ENCODE measurements around the gene CHRNB4. TPM values are rescaled to one million over a fixed set of nuclear protein-coding genes. Genes with fewer than 3 reads are reported as not detected.

Gene CHRNB4
- total RNA-seq, 5 donors from 2014 or later (not counting 1 experiment from before 2014, with no cell fraction given) = not detected

DNA sequence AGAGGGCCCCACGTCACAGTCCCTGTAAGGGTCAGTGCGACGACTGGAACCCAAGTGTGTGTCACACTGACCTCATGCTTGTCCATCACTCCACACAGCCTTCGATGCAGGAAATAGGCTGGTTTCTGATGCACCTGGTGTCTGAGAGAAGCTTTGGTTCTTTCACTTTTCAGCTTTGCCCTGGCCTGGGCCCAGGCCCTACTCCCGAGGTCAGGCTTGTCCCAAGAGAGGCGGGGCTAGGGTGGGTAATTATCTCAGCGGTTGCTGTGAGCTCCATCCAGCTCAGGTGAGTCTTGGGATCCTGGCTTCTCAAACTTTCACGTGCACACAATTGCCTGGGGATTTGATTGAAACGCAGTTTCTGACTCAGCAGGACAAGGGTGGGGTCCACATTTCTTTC lies 19.6 kb upstream of the CHRNB4 start:
- Histone ChIP-seq H3K36me3 (ENCODE audit: control insufficient read depth in 2 of 2, extremely low read depth in 1 of 2, insufficient read depth in 1 of 2, low read length in 1 of 2) (no peaks in the 10 kb centered on the region), H3K4me3 (ENCODE audit: control insufficient read depth in 1 of 2, extremely low read depth in 1 of 2, low read length in 1 of 2) (no peak overlapping the region), H3K4me1 (ENCODE audit: control insufficient read depth in 1 of 2, extremely low read depth in 1 of 2, insufficient read depth in 2 of 2, low read length in 2 of 2) (no peaks in the 10 kb centered on the region), H3K27me3 (replicated peaks in 1 of 2; ENCODE audit: control insufficient read depth in 2 of 2, extremely low read depth in 1 of 2, insufficient read depth in 2 of 2, low read length in 1 of 2) (peaks cover 0 to 9% of the 10 kb centered on the region in 2 experiments), H3K9me3 (no peaks in the 10 kb centered on the region), H3K27ac (ENCODE audit: low read length) (no peak overlapping the region)
- no peak for DNase-seq
- no peaks in the 10 kb centered on the region for H3K9me3 Mint-ChIP-seq
- H3K27me3 Mint-ChIP-seq = peaks cover 0 to 4% of the 10 kb centered on the region in 2 donors
- H3K4me3 Mint-ChIP-seq = no peak overlapping the region
- no peak for ATAC-seq (replicated peaks in 1 of 4)
- ChIA-PET POLR2A (no interaction called here), CTCF (interaction anchor here in 1 of 2 donors (0.5 kb wide), 1 partner anchor 24 kb away, joined by 4 read pairs; no protein-coding TSS in a partner anchor)
- peaks cover 0 to 2% (median 1%) of the 10 kb centered on the region in 3 donors for H3K4me1 Mint-ChIP-seq
- H3K27ac Mint-ChIP-seq = no peak overlapping the region
- no peaks in the 10 kb centered on the region for H3K36me3 Mint-ChIP-seq
- WGBS (ENCODE audit: insufficient coverage) = 40% methylated on average over 2 of the region's 9 CpGs

DNA sequence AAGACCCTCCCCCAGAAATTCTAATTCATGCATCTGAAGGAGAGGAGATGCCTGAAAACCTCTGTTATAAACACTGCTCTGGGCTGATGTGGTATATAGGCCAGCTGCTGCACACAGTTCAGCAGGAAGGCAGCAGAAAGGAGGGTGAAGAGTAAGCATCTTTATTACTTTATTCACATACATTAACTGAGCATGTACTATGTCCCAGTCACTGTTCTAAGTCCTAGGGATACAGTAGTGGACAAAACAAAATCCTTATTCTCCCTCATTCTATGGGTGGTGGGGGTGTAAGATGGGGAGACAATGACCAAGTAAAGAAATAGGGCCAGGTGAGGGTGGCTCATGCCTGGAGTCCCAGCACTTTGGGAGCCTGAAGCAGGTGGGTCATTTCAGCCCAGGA lies 17.8 kb upstream of the CHRNB4 start:
- Histone ChIP-seq H3K9me3 (no peaks in the 10 kb centered on the region), H3K36me3 (ENCODE audit: control insufficient read depth in 2 of 2, extremely low read depth in 1 of 2, insufficient read depth in 1 of 2, low read length in 1 of 2) (no peaks in the 10 kb centered on the region), H3K4me1 (ENCODE audit: control insufficient read depth in 1 of 2, extremely low read depth in 1 of 2, insufficient read depth in 2 of 2, low read length in 2 of 2) (no peaks in the 10 kb centered on the region), H3K27ac (ENCODE audit: low read length) (no peak overlapping the region), H3K4me3 (ENCODE audit: control insufficient read depth in 1 of 2, extremely low read depth in 1 of 2, low read length in 1 of 2) (no peak overlapping the region), H3K27me3 (replicated peaks in 1 of 2; ENCODE audit: control insufficient read depth in 2 of 2, extremely low read depth in 1 of 2, insufficient read depth in 2 of 2, low read length in 1 of 2) (peaks cover 0 to 11% of the 10 kb centered on the region in 2 experiments)
- no peak overlapping the region for H3K4me3 Mint-ChIP-seq
- POLR2A ChIA-PET = no interaction called here
- peaks cover 0 to 2% (median 1%) of the 10 kb centered on the region in 3 donors for H3K4me1 Mint-ChIP-seq
- CTCF ChIA-PET = no interaction called here
- H3K36me3 Mint-ChIP-seq = no peaks in the 10 kb centered on the region
- ATAC-seq (replicated peaks in 1 of 4) (no peak), DNase-seq (no peak)
- H3K27ac Mint-ChIP-seq = no peak overlapping the region
- H3K9me3 Mint-ChIP-seq = no peaks in the 10 kb centered on the region
- H3K27me3 Mint-ChIP-seq = peaks cover 0 to 4% of the 10 kb centered on the region in 2 donors

DNA sequence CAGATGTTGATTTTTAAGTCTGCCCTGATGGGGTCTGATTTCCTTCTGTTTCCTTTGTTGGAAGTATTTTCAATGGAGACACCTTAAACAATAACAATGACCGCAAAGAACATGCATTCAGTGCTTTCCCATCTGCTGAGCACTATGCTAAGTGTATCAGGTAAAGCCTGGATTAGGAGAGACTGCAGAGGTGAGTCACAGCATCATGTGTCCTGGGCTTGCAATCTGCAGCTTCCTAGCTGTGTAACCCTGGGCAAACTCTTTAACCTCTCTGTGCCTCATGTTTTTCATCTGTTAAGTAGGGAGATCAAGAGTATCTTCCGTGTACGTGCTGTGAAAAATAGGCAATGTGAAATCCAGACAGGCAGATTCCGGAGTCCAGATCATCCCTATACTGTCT lies 13.3 kb upstream of the CHRNB4 start:
- no peak overlapping the region for H3K27ac ChIP-seq (ENCODE audit: low read length)
- Mint-ChIP-seq H3K27me3 (peaks cover 0 to 2% of the 10 kb centered on the region in 2 donors), H3K27ac (no peak overlapping the region), H3K9me3 (no peaks in the 10 kb centered on the region), H3K4me1 (no peaks in the 10 kb centered on the region), H3K36me3 (no peaks in the 10 kb centered on the region), H3K4me3 (no peak overlapping the region)
- no peaks in the 10 kb centered on the region for H3K9me3 ChIP-seq
- WGBS (ENCODE audit: insufficient coverage) = no CpG with 5 or more reads among the region's 4 CpGs
- no peak overlapping the region for H3K4me3 ChIP-seq (ENCODE audit: control insufficient read depth in 1 of 2, extremely low read depth in 1 of 2, low read length in 1 of 2)
- ChIA-PET CTCF (no interaction called here), POLR2A (no interaction called here)
- H3K4me1 ChIP-seq (ENCODE audit: control insufficient read depth in 1 of 2, extremely low read depth in 1 of 2, insufficient read depth in 2 of 2, low read length in 2 of 2) = no peaks in the 10 kb centered on the region
- H3K27me3 ChIP-seq (replicated peaks in 1 of 2; ENCODE audit: control insufficient read depth in 2 of 2, extremely low read depth in 1 of 2, insufficient read depth in 2 of 2, low read length in 1 of 2) = peaks cover 0 to 6% of the 10 kb centered on the region in 2 experiments
- ATAC-seq (replicated peaks in 1 of 4) (no peak), DNase-seq (no peak)
- no peaks in the 10 kb centered on the region for H3K36me3 ChIP-seq (ENCODE audit: control insufficient read depth in 2 of 2, extremely low read depth in 1 of 2, insufficient read depth in 1 of 2, low read length in 1 of 2)

DNA sequence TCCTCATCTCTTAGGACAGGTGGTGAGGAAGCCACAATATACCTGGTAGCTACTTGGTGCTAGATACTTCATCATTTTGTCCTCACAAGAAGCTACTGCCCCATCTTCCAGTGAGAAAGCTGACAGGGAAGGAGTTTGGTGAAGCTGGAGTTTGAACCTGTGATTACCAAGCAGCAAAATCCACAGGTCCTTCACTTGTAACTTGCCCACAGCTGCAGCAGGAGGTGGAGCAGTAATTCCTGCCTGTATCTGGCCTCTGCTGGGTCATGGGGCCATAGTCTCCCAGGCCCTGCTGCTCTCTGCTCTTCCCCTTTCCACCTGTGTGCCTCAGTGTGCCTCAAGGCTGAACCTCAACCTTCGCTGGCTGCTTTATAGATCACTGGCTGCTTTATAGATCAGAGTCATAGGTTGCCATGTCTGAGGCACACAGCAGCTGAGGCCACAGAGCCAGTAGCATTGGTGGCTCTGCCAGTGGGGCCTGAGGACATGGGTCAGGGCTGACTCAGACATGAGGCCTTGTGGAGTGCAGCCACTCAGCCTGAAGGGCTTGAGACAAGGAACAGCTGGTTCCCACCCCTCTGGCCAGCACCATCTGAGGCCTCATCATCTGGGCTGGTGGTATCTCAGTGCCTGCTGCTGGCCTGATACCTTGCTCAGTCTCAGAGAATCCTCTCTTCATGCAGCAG lies 11.1 kb upstream of the CHRNB4 start:
- Mint-ChIP-seq H3K4me3 (no peak overlapping the region), H3K4me1 (no peaks in the 10 kb centered on the region), H3K27ac (no peak overlapping the region), H3K9me3 (no peaks in the 10 kb centered on the region), H3K36me3 (no peaks in the 10 kb centered on the region), H3K27me3 (no peaks in the 10 kb centered on the region)
- Histone ChIP-seq H3K27me3 (replicated peaks in 1 of 2; ENCODE audit: control insufficient read depth in 2 of 2, extremely low read depth in 1 of 2, insufficient read depth in 2 of 2, low read length in 1 of 2) (peaks cover 0 to 6% of the 10 kb centered on the region in 2 experiments), H3K4me1 (ENCODE audit: control insufficient read depth in 1 of 2, extremely low read depth in 1 of 2, insufficient read depth in 2 of 2, low read length in 2 of 2) (no peaks in the 10 kb centered on the region), H3K9me3 (no peaks in the 10 kb centered on the region), H3K36me3 (ENCODE audit: control insufficient read depth in 2 of 2, extremely low read depth in 1 of 2, insufficient read depth in 1 of 2, low read length in 1 of 2) (no peaks in the 10 kb centered on the region), H3K27ac (ENCODE audit: low read length) (no peak overlapping the region), H3K4me3 (ENCODE audit: control insufficient read depth in 1 of 2, extremely low read depth in 1 of 2, low read length in 1 of 2) (no peak overlapping the region)
- CTCF ChIA-PET = no interaction called here
- WGBS (ENCODE audit: insufficient coverage) = 67% methylated on average over 1 of the region's 1 CpG
- POLR2A ChIA-PET = no interaction called here
- ATAC-seq (replicated peaks in 1 of 4) = no peak
- DNase-seq = no peak

DNA sequence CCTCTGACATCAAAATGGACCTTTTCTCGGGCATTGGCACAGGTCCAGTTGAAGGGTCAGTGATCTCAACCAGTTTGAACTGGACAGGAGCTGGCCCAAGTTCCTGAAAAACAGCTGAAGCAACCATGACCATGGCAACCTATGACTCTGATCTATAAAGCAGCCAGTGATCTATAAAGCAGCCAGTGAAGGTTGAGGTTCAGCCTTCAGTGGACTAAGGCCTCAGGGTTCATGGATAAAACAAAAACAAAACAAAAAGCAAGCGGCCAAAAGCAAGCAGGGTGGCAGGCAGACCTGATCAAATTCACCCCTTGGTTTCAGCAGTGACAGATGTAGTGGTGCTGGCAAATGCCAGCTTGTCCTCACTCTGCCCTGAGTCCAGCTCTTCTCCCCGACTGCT lies 10.0 kb upstream of the CHRNB4 start:
- no peaks in the 10 kb centered on the region for H3K36me3 ChIP-seq (ENCODE audit: control insufficient read depth in 2 of 2, extremely low read depth in 1 of 2, insufficient read depth in 1 of 2, low read length in 1 of 2)
- Mint-ChIP-seq H3K9me3 (no peaks in the 10 kb centered on the region), H3K4me1 (no peaks in the 10 kb centered on the region), H3K36me3 (no peaks in the 10 kb centered on the region), H3K4me3 (no peak overlapping the region), H3K27ac (no peak overlapping the region), H3K27me3 (no peaks in the 10 kb centered on the region)
- no peaks in the 10 kb centered on the region for H3K9me3 ChIP-seq
- DNase-seq (no peak), ATAC-seq (replicated peaks in 1 of 4) (no peak)
- H3K4me3 ChIP-seq (ENCODE audit: control insufficient read depth in 1 of 2, extremely low read depth in 1 of 2, low read length in 1 of 2) = no peak overlapping the region
- POLR2A ChIA-PET = no interaction called here
- 57% methylated on average over 2 of the region's 3 CpGs for WGBS (ENCODE audit: insufficient coverage)
- CTCF ChIA-PET = no interaction called here
- H3K27ac ChIP-seq (ENCODE audit: low read length) = no peak overlapping the region
- H3K27me3 ChIP-seq (replicated peaks in 1 of 2; ENCODE audit: control insufficient read depth in 2 of 2, extremely low read depth in 1 of 2, insufficient read depth in 2 of 2, low read length in 1 of 2) = peaks cover 0 to 6% of the 10 kb centered on the region in 2 experiments
- no peaks in the 10 kb centered on the region for H3K4me1 ChIP-seq (ENCODE audit: control insufficient read depth in 1 of 2, extremely low read depth in 1 of 2, insufficient read depth in 2 of 2, low read length in 2 of 2)

- Histone ChIP-seq H3K4me1 (ENCODE audit: control insufficient read depth in 1 of 2, extremely low read depth in 1 of 2, insufficient read depth in 2 of 2, low read length in 2 of 2) (no peaks in the 10 kb centered on the region), H3K4me3 (ENCODE audit: control insufficient read depth in 1 of 2, extremely low read depth in 1 of 2, low read length in 1 of 2) (no peak overlapping the region), H3K27ac (ENCODE audit: low read length) (no peak overlapping the region), H3K27me3 (replicated peaks in 1 of 2; ENCODE audit: control insufficient read depth in 2 of 2, extremely low read depth in 1 of 2, insufficient read depth in 2 of 2, low read length in 1 of 2) (peaks cover 0 to 6% of the 10 kb centered on the region in 2 experiments), H3K36me3 (ENCODE audit: control insufficient read depth in 2 of 2, extremely low read depth in 1 of 2, insufficient read depth in 1 of 2, low read length in 1 of 2) (no peaks in the 10 kb centered on the region), H3K9me3 (no peaks in the 10 kb centered on the region)
- WGBS (ENCODE audit: insufficient coverage) = 84% methylated on average over 2 of the region's 4 CpGs
- H3K36me3 Mint-ChIP-seq = no peaks in the 10 kb centered on the region
- H3K9me3 Mint-ChIP-seq = no peaks in the 10 kb centered on the region
- CTCF ChIA-PET = no interaction called here
- H3K27ac Mint-ChIP-seq = no peak overlapping the region
- no peaks in the 10 kb centered on the region for H3K4me1 Mint-ChIP-seq
- no peaks in the 10 kb centered on the region for H3K27me3 Mint-ChIP-seq
- ATAC-seq (replicated peaks in 1 of 4) (no peak), DNase-seq (no peak)
- POLR2A ChIA-PET = no interaction called here
- H3K4me3 Mint-ChIP-seq = no peak overlapping the region
Measured at GRCh38 chr15:78650022-78650421, 9.0 kb upstream of the CHRNB4 start.

DNA sequence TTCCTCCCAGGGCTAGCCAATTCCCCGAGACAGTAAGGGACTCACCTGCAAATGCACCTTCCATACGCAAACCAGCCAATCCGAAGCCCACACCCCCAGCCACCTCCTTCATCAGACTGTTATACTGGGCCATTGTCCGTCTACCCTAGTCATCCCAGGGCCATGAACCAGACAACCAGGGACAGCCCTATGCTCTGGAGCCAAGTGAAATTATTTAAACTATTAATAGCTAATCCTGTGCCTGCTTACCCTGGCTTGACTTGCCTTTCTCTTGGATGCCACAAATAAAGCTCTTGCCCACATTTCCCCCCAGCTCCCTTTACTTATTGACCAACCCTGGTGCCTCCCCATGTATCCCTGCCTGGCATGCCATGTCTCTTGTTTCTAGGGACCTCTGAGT lies 4.0 kb upstream of the CHRNB4 start:
- WGBS (ENCODE audit: insufficient coverage) = 87% methylated on average over 3 of the region's 4 CpGs
- H3K27ac ChIP-seq (ENCODE audit: low read length) = no peak overlapping the region
- Mint-ChIP-seq H3K27me3 (peaks cover 0 to 14% of the 10 kb centered on the region in 2 donors), H3K9me3 (no peaks in the 10 kb centered on the region), H3K27ac (no peak overlapping the region), H3K4me3 (no peak overlapping the region), H3K4me1 (peaks cover 9 to 12% (median 10%) of the 10 kb centered on the region in 3 donors), H3K36me3 (no peaks in the 10 kb centered on the region)
- no peaks in the 10 kb centered on the region for H3K9me3 ChIP-seq
- H3K36me3 ChIP-seq (ENCODE audit: control insufficient read depth in 2 of 2, extremely low read depth in 1 of 2, insufficient read depth in 1 of 2, low read length in 1 of 2) = no peaks in the 10 kb centered on the region
- H3K4me3 ChIP-seq (ENCODE audit: control insufficient read depth in 1 of 2, extremely low read depth in 1 of 2, low read length in 1 of 2) = no peak overlapping the region
- CTCF ChIA-PET = no interaction called here
- DNase-seq (no peak), ATAC-seq (replicated peaks in 1 of 4) (no peak)
- H3K27me3 ChIP-seq (replicated peaks in 1 of 2; ENCODE audit: control insufficient read depth in 2 of 2, extremely low read depth in 1 of 2, insufficient read depth in 2 of 2, low read length in 1 of 2) = peaks cover 0 to 21% of the 10 kb centered on the region in 2 experiments
- POLR2A ChIA-PET = no interaction called here
- peaks cover 0 to 15% of the 10 kb centered on the region in 2 experiments for H3K4me1 ChIP-seq (ENCODE audit: control insufficient read depth in 1 of 2, extremely low read depth in 1 of 2, insufficient read depth in 2 of 2, low read length in 2 of 2)
